IMR-90 (cell line): Measurements from ENCODE around the gene CCDC116. TPM values are rescaled to one million over a fixed set of nuclear protein-coding genes. Genes with fewer than 3 reads are reported as not detected.

Experiments used
- ATAC-seq: fragments of 200-7000 bp; cut with Tn5 transposase; 2 replicates; pipeline ENCODE4 v1.9.1; 2020; ENCODE audit warnings: low read depth, mild to moderate bottlenecking, moderate library complexity
- BruUV-seq: library from RNA; stranded (reverse); fragments of 400-500 nt; replicated peaks from 2 replicates; lab custom pipeline; 2021; lab: Mats Ljungman, UMichigan
- CTCF ChIA-PET: fragments of 300-600 bp; formaldehyde crosslinking; extraction: SDS; loops from one replicate; lab custom pipeline; 2021; ENCODE audit warnings: antibody characterized with exemption; lab: Yijun Ruan, JAX
- POLR2A ChIA-PET: fragments of 300-600 bp; sonication (Branson Sonifier 250); formaldehyde crosslinking; loops from one replicate; lab custom pipeline; 2022; ENCODE audit warnings: antibody characterized with exemption; ENCODE audit not compliant: unreplicated experiment; lab: Charles Lee
- DNase-seq: peaks from one replicate; pipeline ENCODE4 v3.0.0; 2013
- H2AFZ ChIP-seq: replicated peaks from 2 replicates; pipeline ENCODE3; 2013; ENCODE audit warnings: low read length, mild to moderate bottlenecking; ENCODE audit not compliant: poor library complexity
- H2AK5ac ChIP-seq: 2 replicates; pipeline ENCODE4 v1.6.1; 2013; ENCODE audit warnings: low read depth, low read length, inconsistent platforms
- H2AK9ac ChIP-seq: replicated peaks from 2 replicates; pipeline ENCODE3; 2013; ENCODE audit warnings: mild to moderate bottlenecking, low read depth, low read length, moderate library complexity; ENCODE audit not compliant: poor library complexity
- H2BK120ac ChIP-seq: 2 replicates; pipeline ENCODE4 v1.6.1; 2013; ENCODE audit warnings: low read depth, low read length, inconsistent platforms
- H2BK15ac ChIP-seq: 3 replicates; pipeline ENCODE4 v1.6.1; 2013; ENCODE audit warnings: low read depth, low read length, inconsistent platforms
- H2BK20ac ChIP-seq: 2 replicates; pipeline ENCODE4 v1.6.1; 2013; ENCODE audit warnings: low read depth, mild to moderate bottlenecking, inconsistent platforms, low read length, moderate library complexity
- H2BK5ac ChIP-seq: 2 replicates; pipeline ENCODE4 v1.6.1; 2013; ENCODE audit warnings: mild to moderate bottlenecking, low read depth, low read length, inconsistent platforms; ENCODE audit not compliant: poor library complexity, severe bottlenecking
- H3K14ac ChIP-seq: replicated peaks from 2 replicates; pipeline ENCODE4 v1.6.1; 2013; ENCODE audit warnings: low read depth, low read length, inconsistent platforms
- H3K18ac ChIP-seq: 2 replicates; pipeline ENCODE4 v1.6.1; 2013; ENCODE audit warnings: low read depth, low read length, control low read depth
- H3K23ac ChIP-seq: 2 replicates; pipeline ENCODE4 v1.6.1; 2013; ENCODE audit warnings: low read depth, low read length, inconsistent platforms
- H3K27ac ChIP-seq: 2 replicates; pipeline ENCODE4 v1.5.1; 2013; ENCODE audit warnings: mild to moderate bottlenecking, control low read depth, low read length; ENCODE audit not compliant: insufficient read depth
- H3K27me3 ChIP-seq: 2 replicates; pipeline ENCODE4 v1.6.1; 2013; ENCODE audit warnings: low read length; ENCODE audit not compliant: control insufficient read depth, insufficient read depth
- H3K36me3 ChIP-seq: 2 replicates; pipeline ENCODE4 v1.6.1; 2013; ENCODE audit warnings: low read length, mixed read lengths; ENCODE audit not compliant: control insufficient read depth, insufficient read depth
- H3K4ac ChIP-seq: 2 replicates; pipeline ENCODE4 v1.6.1; 2013; ENCODE audit warnings: low read depth, low read length, inconsistent platforms
- H3K4me1 ChIP-seq: 2 replicates; pipeline ENCODE4 v1.6.1; 2013; ENCODE audit warnings: low read length, mixed read lengths; ENCODE audit not compliant: control insufficient read depth, insufficient read depth
- H3K4me2 ChIP-seq: 2 replicates; pipeline ENCODE4 v1.6.1; 2013; ENCODE audit warnings: low read depth, mild to moderate bottlenecking, control low read depth, low read length, moderate library complexity
- H3K4me3 ChIP-seq: 2 replicates; pipeline ENCODE4 v1.5.1; 2013; ENCODE audit warnings: low read depth, mild to moderate bottlenecking, control low read depth, low read length, moderate library complexity; ENCODE audit not compliant: insufficient read depth
- H3K56ac ChIP-seq: 2 replicates; pipeline ENCODE4 v1.6.1; 2013; ENCODE audit warnings: low read length, inconsistent platforms; ENCODE audit not compliant: insufficient read depth; ENCODE audit errors: extremely low read depth
- H3K79me1 ChIP-seq, 2 experiments: 2 replicates each; pipeline ENCODE4 v1.6.1; 2013; ENCODE audit warnings: low read length in 2 of 2, inconsistent platforms in 1 of 2, low read depth in 1 of 2
- H3K9ac ChIP-seq: 2 replicates; pipeline ENCODE4 v1.6.1; 2013; ENCODE audit warnings: low read depth, low read length, control low read depth
- H3K9me1 ChIP-seq: 2 replicates; pipeline ENCODE4 v1.6.1; 2013; ENCODE audit warnings: low read length, inconsistent platforms; ENCODE audit not compliant: insufficient read depth
- H3K9me3 ChIP-seq: 2 replicates; pipeline ENCODE4 v1.6.1; 2013; ENCODE audit warnings: low read length; ENCODE audit not compliant: control insufficient read depth, insufficient read depth
- H4K20me1 ChIP-seq: 2 replicates; pipeline ENCODE4 v1.6.1; 2013; ENCODE audit warnings: low read length, inconsistent platforms; ENCODE audit not compliant: insufficient read depth
- H4K5ac ChIP-seq: 2 replicates; pipeline ENCODE4 v1.6.1; 2013; ENCODE audit warnings: mild to moderate bottlenecking, low read depth, low read length, control low read depth
- H4K8ac ChIP-seq, 2 experiments: 2 replicates each; pipeline ENCODE4 v1.6.1; 2013; ENCODE audit warnings: low read depth in 2 of 2, low read length in 2 of 2, control low read depth in 1 of 2, inconsistent platforms in 1 of 2
- H4K91ac ChIP-seq: 2 replicates; pipeline ENCODE4 v1.6.1; 2013; ENCODE audit warnings: low read depth, low read length, inconsistent platforms; ENCODE audit not compliant: insufficient read depth
- BHLHE40 ChIP-seq: fragments of 150-350 bp; IDR thresholded peaks from 2 replicates; pipeline ENCODE4 v1.6.1; 2016; ENCODE audit warnings: mild to moderate bottlenecking, low read depth, low read length
- CEBPB ChIP-seq: IDR thresholded peaks from 2 replicates; pipeline ENCODE4 v1.6.1; 2012; ENCODE audit warnings: low read depth, low read length, improper control_type of control experiment
- CHD1 ChIP-seq: IDR thresholded peaks from 2 replicates; pipeline ENCODE4 v1.6.1; 2012; ENCODE audit warnings: low read depth, low read length, improper control_type of control experiment
- ELK1 ChIP-seq: fragments of 150-350 bp; IDR thresholded peaks from 2 replicates; pipeline ENCODE4 v1.6.1; 2016; ENCODE audit warnings: low read depth, mild to moderate bottlenecking, low read length, moderate library complexity, borderline replicate concordance
- FOS ChIP-seq: fragments of 150-350 bp; IDR thresholded peaks from 2 replicates; pipeline ENCODE4 v1.6.1; 2016; ENCODE audit warnings: low read depth, low read length
- MAZ ChIP-seq: IDR thresholded peaks from 2 replicates; pipeline ENCODE4 v1.6.1; 2012; ENCODE audit warnings: low read depth, mild to moderate bottlenecking, low read length, improper control_type of control experiment, moderate library complexity, borderline replicate concordance
- NFE2L2 ChIP-seq: fragments of 150-350 bp; IDR thresholded peaks from 2 replicates; pipeline ENCODE4 v1.6.1; 2016; ENCODE audit warnings: low read depth, mild to moderate bottlenecking, low read length
- POLR2A ChIP-seq: IDR thresholded peaks from 2 replicates; pipeline ENCODE4 v1.6.1; 2012; ENCODE audit warnings: mild to moderate bottlenecking, low read depth, low read length
- RCOR1 ChIP-seq: IDR thresholded peaks from 2 replicates; pipeline ENCODE4 v1.6.1; 2012; ENCODE audit warnings: mild to moderate bottlenecking, low read length, improper control_type of control experiment; ENCODE audit not compliant: insufficient replicate concordance
- SMC3 ChIP-seq: fragments of 150-350 bp; IDR thresholded peaks from 2 replicates; pipeline ENCODE4 v1.6.1; 2016; ENCODE audit warnings: low read depth, mild to moderate bottlenecking, antibody characterized with exemption, low read length, moderate library complexity
- USF2 ChIP-seq: fragments of 150-350 bp; IDR thresholded peaks from 2 replicates; pipeline ENCODE4 v1.6.1; 2017; ENCODE audit warnings: mild to moderate bottlenecking, antibody characterized with exemption, low read length, low read depth
- WGBS, 2 experiments: methylation state at CpG; one replicate each; pipeline versions ENCODE4 v1.1.5 to v1.1.7; 2013; ENCODE audit warnings: missing lambda C conversion rate in 2 of 2; ENCODE audit not compliant: insufficient read length in 1 of 2; ENCODE audit errors: extremely low coverage in 2 of 2; 5-methylcytosine and 5-hydroxymethylcytosine counted together
- dilution Hi-C: fragments of 300-500 bp; cut with HindIII; formaldehyde crosslinking; loops from one replicate; pipeline ENCODE4 v1.14.3; 2018; ENCODE audit warnings: low sequenced_read_pairs; ENCODE audit not compliant: unreplicated experiment
- in situ Hi-C: fragments of 300-500 bp; cut with MboI; formaldehyde crosslinking; loops from 3 replicates; pipeline ENCODE4 v1.14.3; 2019; ENCODE audit warnings: low sequenced_read_pairs, inconsistent platforms, mixed read lengths
- intact Hi-C: fragments of 100-400 bp; cut with micrococcal nuclease; formaldehyde crosslinking; loops from 2 replicates; pipeline ENCODE4 v1.10.0; 2022
- polyA plus RNA-seq, 3 experiments: library from polyadenylated mRNA; depleted of rRNA; stranded (reverse); fragments of >200 nt; gene quantifications; 2 replicates each; pipeline ENCODE4 v1.2.3, GENCODE V29; 2012; ENCODE audit warnings: low replicate concordance in 1 of 3
- total RNA-seq: library from RNA; depleted of rRNA; stranded (reverse); fragments of >200 nt; gene quantifications from 2 replicates; pipeline ENCODE4 v1.2.3, GENCODE V29; 2012

The CCDC116 gene
- total and polyA plus RNA-seq, 2 of the 4 experiments (the other 2 are of a cell fraction) = under 0.01 to 0.27 TPM

GRCh38 chr22:21640810-21641209 is 8.2 kb downstream of the CCDC116 start:
- Histone ChIP-seq H3K4me2 (no peak overlapping the region), H3K9me1 (peaks cover 5% of the 10 kb centered on the region), H2AK5ac (no peak overlapping the region), H3K4me3 (no peak overlapping the region), H3K27me3 (no peaks in the 10 kb centered on the region), H4K5ac (no peak overlapping the region), H2BK20ac (no peak overlapping the region), H4K20me1 (peaks cover 10% of the 10 kb centered on the region), H3K27ac (no peak overlapping the region), H2BK5ac (no peak overlapping the region), H3K9ac (no peak overlapping the region), H2BK120ac (no peak overlapping the region), H4K8ac (no peak overlapping the region), H3K14ac (no peak overlapping the region), H3K56ac (no peak overlapping the region), H2AK9ac (no peak overlapping the region), H2BK15ac (no peak overlapping the region), H2AFZ (no peak overlapping the region), H3K4ac (no peak overlapping the region), H4K91ac (no peak overlapping the region), H3K23ac (no peak overlapping the region), H3K4me1 (peaks cover 1% of the 10 kb centered on the region; the same call in 1 of the 2 replicates), H3K18ac (no peak overlapping the region), H3K36me3 (peaks cover 5% of the 10 kb centered on the region), H3K9me3 (no peaks in the 10 kb centered on the region), H3K79me1 (peaks cover 6 to 18% of the 10 kb centered on the region in 2 experiments; a peak in 3 of 4 replicates)
- intact Hi-C loops (loop anchor here (1.0 kb wide), 1 partner anchor 11 kb away; the partner anchor contains the start of gene YDJC), in situ Hi-C loops (no loop called here), dilution Hi-C loops (no loop called here)
- TF ChIP-seq CEBPB = no peak
- TF ChIP-seq RCOR1 = no peak
- TF ChIP-seq USF2 = no peak
- no peak for TF ChIP-seq NFE2L2
- TF ChIP-seq CHD1 = no peak
- TF ChIP-seq SMC3 = no peak
- TF ChIP-seq POLR2A = no peak
- no peak for TF ChIP-seq FOS
- TF ChIP-seq MAZ = no peak
- TF ChIP-seq BHLHE40 = no peak
- no peak for TF ChIP-seq ELK1
- no TSS peak for BruUV-seq
- ChIA-PET CTCF (interaction anchor here (3.1 kb wide), 1 partner anchor 11 kb away, joined by 28 read pairs; the partner anchor contains the start of gene YDJC), POLR2A (interaction anchor here (0.5 kb wide), 1 partner anchor 65 kb away, joined by 7 read pairs; no protein-coding TSS in a partner anchor)
- WGBS, 2 experiments = no CpG with 5 or more reads among the region's 5 CpGs
- ATAC-seq (no peak), DNase-seq (no peak)
